DMS 273 (cell line): ENCODE results near the gene FOXA1.
A peak's percentile ranks its signal among the peaks of the same experiment; 100 is the strongest.
"Not testable (repeated sequence)": the region's sequence is repeated elsewhere in the genome, so short reads cannot be mapped to it uniquely, and the experiment has no call there.

Experiments used
- DNase-seq: peaks from one replicate; lab custom pipeline; 2025; ENCODE audit not compliant: unreplicated experiment; lab: John Stamatoyannopoulos, UW

The FOXA1 gene

GRCh38 chr14:37563189-37563588 lies 31.9 kb downstream of the FOXA1 start:
- DNase-seq: no peak

DNA sequence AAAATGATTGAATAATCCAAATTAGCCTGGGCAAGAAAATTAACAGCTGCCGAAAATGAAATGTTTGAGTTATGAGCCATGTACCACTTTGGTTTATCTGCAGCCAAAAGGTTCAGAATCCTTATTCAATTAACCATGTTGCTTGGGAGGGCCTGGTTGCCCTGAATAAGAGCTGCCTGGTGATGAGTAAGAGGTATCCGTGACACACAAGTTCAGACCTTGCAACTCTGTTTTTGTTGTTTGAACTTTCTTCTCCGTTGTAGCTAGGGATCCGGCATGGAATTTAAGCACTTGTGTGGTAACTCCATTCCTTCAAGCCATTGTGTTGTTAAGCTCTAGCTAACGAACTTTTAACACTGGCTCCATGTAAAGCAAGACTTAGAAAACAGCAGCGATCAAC lies 35.7 kb downstream of the FOXA1 start:
- no peak for DNase-seq

DNA sequence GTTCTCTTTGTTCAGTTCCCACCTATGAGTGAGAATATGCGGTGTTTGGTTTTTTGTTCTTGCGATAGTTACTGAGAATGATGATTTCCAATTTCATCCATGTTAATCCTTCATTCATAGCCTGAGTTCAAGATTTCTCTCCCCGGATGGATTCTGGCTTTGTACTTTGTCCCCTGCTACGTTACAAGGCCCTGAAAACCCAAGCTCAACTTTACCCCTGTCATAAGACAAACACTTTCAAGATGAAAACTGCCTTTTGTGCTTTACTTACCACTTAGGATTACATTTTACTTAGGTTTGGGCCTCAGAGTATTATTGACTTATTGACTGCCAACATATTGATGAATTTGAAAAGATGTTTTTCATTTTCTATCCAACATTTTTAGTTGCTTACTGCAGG lies 36.3 kb downstream of the FOXA1 start:
- no peak for DNase-seq

- DNase-seq: not testable (repeated sequence)
Observed at GRCh38 chr14:37555596-37555995, 39.5 kb downstream of the FOXA1 start.

GRCh38 chr14:37553935-37554550 lies 41.0 kb downstream of the FOXA1 start:
- DNase-seq: no peak

GRCh38 chr14:37551119-37551518 lies 43.9 kb downstream of the FOXA1 start:
- DNase-seq: no peak

DNA sequence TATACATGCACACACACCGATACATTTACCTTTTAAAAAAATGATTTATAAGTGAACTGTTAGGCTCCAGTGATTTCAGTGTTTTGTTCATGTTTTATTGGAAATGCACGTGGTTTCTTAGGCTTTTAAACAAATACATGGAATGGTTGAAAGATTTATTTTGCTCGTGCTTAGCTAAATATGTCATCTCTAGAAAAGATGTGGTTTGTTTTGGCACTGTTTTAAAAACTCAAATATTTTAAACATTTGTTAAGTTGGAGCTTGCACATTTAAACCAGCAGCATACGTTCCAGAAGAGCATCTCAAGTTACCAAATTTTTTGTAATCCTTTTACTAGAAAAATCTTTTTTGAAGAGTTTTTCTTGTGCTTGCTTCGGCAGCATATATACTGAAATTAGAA lies 44.5 kb downstream of the FOXA1 start:
- no peak for DNase-seq

DNA sequence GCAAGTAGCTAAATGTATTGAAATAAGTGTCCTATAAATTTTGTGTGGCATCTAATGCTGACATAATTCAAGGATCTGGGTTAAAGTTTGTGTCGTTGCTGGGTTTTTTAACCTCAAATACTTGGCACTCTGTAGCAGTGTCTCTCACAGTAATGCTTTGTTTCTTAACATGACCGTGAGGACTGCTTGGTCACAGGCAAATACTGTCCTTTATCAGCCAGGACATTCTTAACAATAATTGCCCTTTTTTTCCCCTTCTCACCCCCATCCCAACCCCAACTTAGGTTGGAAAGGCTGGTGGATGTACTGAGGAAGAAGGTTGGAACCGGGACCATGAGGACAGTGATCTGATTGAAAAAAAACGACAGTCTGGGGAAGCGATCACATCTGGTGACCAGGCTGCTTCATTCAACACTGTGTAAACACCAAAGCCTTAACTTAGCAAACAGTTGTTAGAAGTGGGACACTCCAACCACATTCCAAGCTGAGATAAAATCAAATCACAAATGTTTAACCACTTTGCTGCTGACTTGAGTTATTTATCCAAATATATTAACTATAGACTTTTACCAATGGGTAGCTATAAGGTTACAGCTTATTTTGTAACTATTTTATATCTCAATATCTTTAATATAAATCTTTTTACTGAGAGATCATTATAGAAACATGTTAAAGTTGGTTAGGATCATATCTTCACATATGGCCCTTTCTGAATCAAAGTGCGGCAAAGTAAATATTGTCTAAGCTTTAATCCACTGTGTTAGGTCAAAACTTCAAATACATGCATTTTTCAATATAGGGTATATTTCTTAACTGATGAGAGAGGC lies 48.2 kb downstream of the FOXA1 start:
- peak; percentile 53 for DNase-seq

DNA sequence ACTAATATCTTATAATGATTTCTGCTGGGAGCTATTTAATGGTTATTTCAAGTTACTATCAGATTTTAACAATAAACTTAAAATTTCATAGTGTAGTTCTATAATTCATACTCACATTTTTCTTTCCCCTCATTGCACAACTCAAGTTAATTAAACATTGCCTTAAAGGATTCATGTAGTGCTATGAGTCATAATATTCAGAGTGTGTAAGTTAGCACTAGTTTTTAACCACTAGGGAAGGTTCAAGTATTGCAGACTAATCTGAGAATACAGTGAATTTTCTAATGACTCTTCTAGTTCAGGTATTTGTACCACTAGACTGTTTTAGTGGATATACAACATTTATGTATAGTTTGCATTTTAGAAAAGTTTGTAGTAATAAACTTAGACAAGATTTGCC lies 49.9 kb downstream of the FOXA1 start:
- no peak for DNase-seq

- DNase-seq: no peak
Observed at GRCh38 chr14:37544407-37544806, 50.6 kb downstream of the FOXA1 start.

GRCh38 chr14:37539992-37540391 lies 55.1 kb downstream of the FOXA1 start:
- no peak for DNase-seq
